ENCODE data around the gene ZNF543. TPM values are rescaled to one million over a fixed set of nuclear protein-coding genes. Genes with fewer than 3 reads are reported as not detected.

Gene ZNF543
- total and polyA plus RNA-seq, 2 of the 8 experiments (the other 6 are each of a cell fraction or from before 2014, with no cell fraction given) = 1.8 to 9.0 TPM

- Histone ChIP-seq H4K8ac (ENCODE audit: extremely low read depth, insufficient read depth, low read length) (no peak overlapping the region), H2BK20ac (ENCODE audit: low read length) (no peak overlapping the region), H3K56ac (replicated peaks; ENCODE audit: insufficient read length, low read depth, low read length) (no peak overlapping the region), H3K4me2 (ENCODE audit: insufficient read depth in 1 of 2, low read depth in 2 of 2, low read length in 2 of 2) (no peak overlapping the region), H3K4ac (replicated peaks; ENCODE audit: insufficient read length, low read depth, low read length) (no peak overlapping the region), H4K91ac (replicated peaks; ENCODE audit: insufficient read length, low read length) (no peak overlapping the region), H3K9ac (replicated peaks in 1 of 4; ENCODE audit: extremely low read depth in 1 of 4, low read depth in 3 of 4, low read length in 3 of 4) (no peak overlapping the region), H3K23me2 (ENCODE audit: low read depth, low read length) (no peaks in the 10 kb centered on the region), H3K27me3 (replicated peaks in 1 of 4; ENCODE audit: control insufficient read depth in 3 of 4, extremely low read depth in 1 of 4, insufficient read depth in 3 of 4, low read length in 3 of 4) (no peaks in the 10 kb centered on the region), H2BK15ac (ENCODE audit: low read length) (no peak overlapping the region), H3K14ac (ENCODE audit: insufficient read length) (no peak overlapping the region), H2BK12ac (ENCODE audit: low read depth, low read length) (no peak overlapping the region), H2AFZ (ENCODE audit: low read length) (no peak overlapping the region), H2BK120ac (replicated peaks; ENCODE audit: low read depth, low read length) (no peak overlapping the region), H4K20me1 (replicated peaks in 1 of 2; ENCODE audit: control insufficient read depth in 1 of 2, insufficient read depth in 2 of 2, low read length in 2 of 2) (peaks cover 4 to 13% of the 10 kb centered on the region in 2 experiments), H3K79me1 (ENCODE audit: low read depth, low read length) (peaks cover 18% of the 10 kb centered on the region; the same call in 1 of the 2 replicates), H3K36me3 (ENCODE audit: control insufficient read depth in 2 of 4, insufficient read depth in 4 of 4, low read length in 3 of 4) (peaks cover 41 to 82% (median 73%) of the 10 kb centered on the region in 4 experiments), H3K4me3 (ENCODE audit: extremely low read depth in 1 of 4, insufficient read depth in 2 of 4, low read depth in 3 of 4, low read length in 4 of 4) (no peak overlapping the region), H3K18ac (ENCODE audit: extremely low read depth, low read length) (no peak overlapping the region), H2AK5ac (ENCODE audit: low read depth, low read length) (no peak overlapping the region), H3K79me2 (ENCODE audit: control insufficient read depth in 1 of 2, insufficient read depth in 2 of 2, low read length in 2 of 2) (peaks cover 6 to 89% of the 10 kb centered on the region in 2 experiments; a peak in 3 of 4 replicates), H3K23ac (ENCODE audit: insufficient read length) (no peak overlapping the region), H2BK5ac (ENCODE audit: low read depth, low read length) (no peak overlapping the region), H3K4me1 (replicated peaks in 1 of 4; ENCODE audit: control insufficient read depth in 3 of 4, insufficient read depth in 4 of 4, low read length in 3 of 4) (no peaks in the 10 kb centered on the region), H3K27ac (ENCODE audit: low read depth, low read length) (no peak overlapping the region), H3K9me3 (ENCODE audit: insufficient read depth in 2 of 2, low read depth in 1 of 2, low read length in 1 of 2) (no peaks in the 10 kb centered on the region), H4K5ac (ENCODE audit: insufficient read length, low read depth, low read length) (no peak overlapping the region)
- DNase-seq (ENCODE audit: low read depth in 1 of 2, low spot score in 2 of 2) (no peak), FAIRE-seq (no peak)
- ChIA-PET CTCF (ENCODE audit: partially characterized antibody) (interaction anchor here (1.2 kb wide), 1 partner anchor 14 kb away, joined by 5 read pairs; no protein-coding TSS in a partner anchor), POLR2A (ENCODE audit: partially characterized antibody) (interaction anchor here (1.0 to 2.3 kb wide), 4 partner anchors 12 to 67 kb away, joined by 3 to 13 read pairs (median 4); no protein-coding TSS in a partner anchor)
- 94% methylated on average over 4 of the region's 4 CpGs; no CpG with 5 or more reads in 1 of the 2 experiments for WGBS, 2 experiments (ENCODE audit: extremely low coverage in 1 of 2, insufficient coverage in 1 of 2, insufficient read length in 1 of 2, insufficient replicate concordance in 2 of 2, low coverage in 1 of 2, low lambda C conversion rate in 2 of 2, missing lambda C conversion rate in 1 of 2)
- no peak for TF ChIP-seq CHD2 (IDR thresholded peaks at IDR 0.05; ENCODE audit: low read length)
- no peak for TF ChIP-seq BACH1 (IDR thresholded peaks at IDR 0.05; ENCODE audit: low read length)
- TF ChIP-seq ATF3 (IDR thresholded peaks at IDR 0.05; ENCODE audit: insufficient read depth, low read depth, low read length) = no peak
- TF ChIP-seq RFX5 (IDR thresholded peaks at IDR 0.05; ENCODE audit: borderline replicate concordance, low read depth, low read length) = no peak
- no peak for TF ChIP-seq CBX5 (IDR thresholded peaks at IDR 0.05; ENCODE audit: low read depth, low read length)
- TF ChIP-seq SIX5 (IDR thresholded peaks at IDR 0.05; ENCODE audit: low read depth, low read length) = no peak
- TF ChIP-seq RNF2 (IDR thresholded peaks at IDR 0.05; ENCODE audit: borderline replicate concordance, low read depth, low read length, missing control alignments, poor library complexity, severe bottlenecking) = no peak
- no peak for TF ChIP-seq SRF (IDR thresholded peaks at IDR 0.05; ENCODE audit: low read depth, low read length)
- no peak for TF ChIP-seq RBBP5 (IDR thresholded peaks at IDR 0.05; ENCODE audit: borderline replicate concordance, low read depth, low read length)
- no peak for TF ChIP-seq SIRT6 (IDR thresholded peaks at IDR 0.05; ENCODE audit: low read length)
- no peak for TF ChIP-seq TAF7 (optimal IDR thresholded peaks at IDR 0.05; ENCODE audit: borderline replicate concordance, low read depth, low read length)
- TF ChIP-seq EZH2 (IDR thresholded peaks at IDR 0.05; ENCODE audit: low read depth, low read length, severe bottlenecking) = no peak
- TF ChIP-seq CBX8 (IDR thresholded peaks at IDR 0.05; ENCODE audit: borderline replicate concordance, low read depth, low read length) = no peak
- TF ChIP-seq TBP (IDR thresholded peaks at IDR 0.05; ENCODE audit: low read depth, low read length) = no peak
Observed at GRCh38 chr19:57288373-57288772, 31.9 kb upstream of the ZNF543 start.

Data from H1 (cell line).